Measurements from ENCODE around the gene TOM1.

Gene TOM1

GRCh38 chr22:35381424-35382009, 81.8 kb downstream of the TOM1 start:
- H3K4me3 ChIP-seq (ENCODE audit: low read depth, low read length), result peak overlapping the region; percentile 50
- DNase-seq (ENCODE audit: low read depth), result no peak
- TF ChIP-seq, protein P1, sequence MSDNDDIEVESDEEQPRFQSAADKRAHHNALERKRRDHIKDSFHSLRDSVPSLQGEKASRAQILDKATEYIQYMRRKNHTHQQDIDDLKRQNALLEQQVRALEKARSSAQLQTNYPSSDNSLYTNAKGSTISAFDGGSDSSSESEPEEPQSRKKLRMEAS (IDR thresholded peaks at IDR 0.05; ENCODE audit: low read depth, low read length), result no peak
- TF ChIP-seq MYC (IDR thresholded peaks at IDR 0.05; ENCODE audit: low read depth, low read length) (no peak), POLR2A (IDR thresholded peaks at IDR 0.05; ENCODE audit: extremely low read depth, insufficient read length) (no peak)
- TF ChIP-seq, protein P2, sequence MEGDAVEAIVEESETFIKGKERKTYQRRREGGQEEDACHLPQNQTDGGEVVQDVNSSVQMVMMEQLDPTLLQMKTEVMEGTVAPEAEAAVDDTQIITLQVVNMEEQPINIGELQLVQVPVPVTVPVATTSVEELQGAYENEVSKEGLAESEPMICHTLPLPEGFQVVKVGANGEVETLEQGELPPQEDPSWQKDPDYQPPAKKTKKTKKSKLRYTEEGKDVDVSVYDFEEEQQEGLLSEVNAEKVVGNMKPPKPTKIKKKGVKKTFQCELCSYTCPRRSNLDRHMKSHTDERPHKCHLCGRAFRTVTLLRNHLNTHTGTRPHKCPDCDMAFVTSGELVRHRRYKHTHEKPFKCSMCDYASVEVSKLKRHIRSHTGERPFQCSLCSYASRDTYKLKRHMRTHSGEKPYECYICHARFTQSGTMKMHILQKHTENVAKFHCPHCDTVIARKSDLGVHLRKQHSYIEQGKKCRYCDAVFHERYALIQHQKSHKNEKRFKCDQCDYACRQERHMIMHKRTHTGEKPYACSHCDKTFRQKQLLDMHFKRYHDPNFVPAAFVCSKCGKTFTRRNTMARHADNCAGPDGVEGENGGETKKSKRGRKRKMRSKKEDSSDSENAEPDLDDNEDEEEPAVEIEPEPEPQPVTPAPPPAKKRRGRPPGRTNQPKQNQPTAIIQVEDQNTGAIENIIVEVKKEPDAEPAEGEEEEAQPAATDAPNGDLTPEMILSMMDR (IDR thresholded peaks at IDR 0.05; ENCODE audit: low read depth, low read length), result no peak

- H3K4me3 ChIP-seq (ENCODE audit: low read depth, low read length), result no peak overlapping the region
- no peak for DNase-seq (ENCODE audit: low read depth)
- TF ChIP-seq, protein P2 (IDR thresholded peaks at IDR 0.05; ENCODE audit: low read depth, low read length), result no peak
Observed at GRCh38 chr22:35383679-35384071, 84.0 kb downstream of the TOM1 start.

DNA sequence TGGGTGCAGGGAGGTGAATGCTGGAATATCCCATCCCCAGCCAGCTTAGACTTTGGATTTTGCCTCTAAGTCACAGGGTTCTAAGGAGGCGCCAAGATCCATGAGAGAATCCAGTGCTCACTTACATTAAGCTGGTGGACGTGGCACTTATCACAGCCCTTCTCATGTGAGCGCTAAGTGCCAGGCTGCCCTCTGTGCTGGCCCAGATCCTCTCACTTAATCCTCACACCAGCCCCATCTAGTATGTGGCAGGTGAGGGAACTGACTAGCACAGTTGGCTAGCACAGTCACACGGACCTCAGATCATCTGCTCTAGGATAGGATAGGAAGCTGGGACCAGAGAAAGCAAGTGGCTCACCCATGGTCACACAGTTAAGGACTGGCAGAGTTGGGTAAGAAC, 84.8 kb downstream of the TOM1 start:
- TF ChIP-seq POLR2A (IDR thresholded peaks at IDR 0.05; ENCODE audit: extremely low read depth, insufficient read length), result no peak
- TF ChIP-seq, protein P1 (IDR thresholded peaks at IDR 0.05; ENCODE audit: low read depth, low read length), result no peak
- no peak for TF ChIP-seq MYC (IDR thresholded peaks at IDR 0.05; ENCODE audit: low read depth, low read length)
- TF ChIP-seq, protein P2 (IDR thresholded peaks at IDR 0.05; ENCODE audit: low read depth, low read length), result no peak
- H3K4me3 ChIP-seq (ENCODE audit: low read depth, low read length), result no peak overlapping the region
- DNase-seq (ENCODE audit: low read depth), result no peak

DNA sequence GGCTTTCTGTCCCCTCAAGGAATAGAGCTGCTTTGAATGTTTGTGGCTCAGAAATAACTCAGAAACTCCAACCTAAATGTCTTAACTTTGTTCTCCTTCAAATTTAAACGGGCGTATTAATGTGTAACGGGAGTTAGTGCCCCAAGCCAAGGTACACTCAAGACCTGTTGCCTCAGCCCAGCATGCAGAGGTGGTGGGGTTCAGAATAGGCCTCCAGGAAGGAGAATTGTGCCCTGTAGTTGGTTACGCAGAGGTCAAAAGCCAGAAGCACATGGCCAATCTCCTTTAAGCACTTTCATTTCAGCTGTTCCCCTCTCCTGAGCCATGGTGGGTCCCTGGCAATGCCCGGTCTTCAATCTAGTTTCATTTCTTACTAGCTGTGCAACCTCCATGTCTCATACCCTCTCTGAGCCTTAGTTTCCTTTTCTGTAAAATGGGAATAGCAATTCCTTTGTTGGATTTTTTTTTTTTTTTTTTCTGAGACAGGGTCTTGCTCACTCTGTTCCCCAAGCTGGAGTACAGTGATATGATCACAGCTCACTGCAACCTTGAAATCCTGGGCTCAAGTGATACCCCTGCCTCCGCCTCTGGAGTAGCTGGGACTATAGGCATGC, 85.4 kb downstream of the TOM1 start:
- DNase-seq (ENCODE audit: low read depth), result no peak
- H3K4me3 ChIP-seq (ENCODE audit: low read depth, low read length), result no peak overlapping the region

GRCh38 chr22:35386670-35387288, 87.1 kb downstream of the TOM1 start:
- TF ChIP-seq, protein P2 (IDR thresholded peaks at IDR 0.05; ENCODE audit: low read depth, low read length), result no peak
- TF ChIP-seq MYC (IDR thresholded peaks at IDR 0.05; ENCODE audit: low read depth, low read length), result no peak
- TF ChIP-seq POLR2A (IDR thresholded peaks at IDR 0.05; ENCODE audit: extremely low read depth, insufficient read length), result no peak
- TF ChIP-seq, protein P1 (IDR thresholded peaks at IDR 0.05; ENCODE audit: low read depth, low read length), result no peak
- no peak overlapping the region for H3K4me3 ChIP-seq (ENCODE audit: low read depth, low read length)
- no peak for DNase-seq (ENCODE audit: low read depth)

More for the DNA sequence above, 85.4 kb downstream of the TOM1 start:
- TF ChIP-seq MYC (IDR thresholded peaks at IDR 0.05; ENCODE audit: low read depth, low read length) (no peak), POLR2A (IDR thresholded peaks at IDR 0.05; ENCODE audit: extremely low read depth, insufficient read length) (no peak)

GRCh38 chr22:35390933-35391332, 91.2 kb downstream of the TOM1 start:
- no peak for DNase-seq (ENCODE audit: low read depth)
- no peak overlapping the region for H3K4me3 ChIP-seq (ENCODE audit: low read depth, low read length)
- no peak for TF ChIP-seq MYC (IDR thresholded peaks at IDR 0.05; ENCODE audit: low read depth, low read length)
- TF ChIP-seq, protein P1 (IDR thresholded peaks at IDR 0.05; ENCODE audit: low read depth, low read length), result no peak
- TF ChIP-seq, protein P2 (IDR thresholded peaks at IDR 0.05; ENCODE audit: low read depth, low read length), result no peak
- TF ChIP-seq POLR2A (IDR thresholded peaks at IDR 0.05; ENCODE audit: extremely low read depth, insufficient read length), result no peak
